Measurements from ENCODE around the gene FNDC3B. TPM values are rescaled to one million over a fixed set of nuclear protein-coding genes. Genes with fewer than 3 reads are reported as not detected.

FNDC3B gene
- total and polyA plus RNA-seq, 10 donors, result 3.1 to 149 (median 103) TPM

DNA sequence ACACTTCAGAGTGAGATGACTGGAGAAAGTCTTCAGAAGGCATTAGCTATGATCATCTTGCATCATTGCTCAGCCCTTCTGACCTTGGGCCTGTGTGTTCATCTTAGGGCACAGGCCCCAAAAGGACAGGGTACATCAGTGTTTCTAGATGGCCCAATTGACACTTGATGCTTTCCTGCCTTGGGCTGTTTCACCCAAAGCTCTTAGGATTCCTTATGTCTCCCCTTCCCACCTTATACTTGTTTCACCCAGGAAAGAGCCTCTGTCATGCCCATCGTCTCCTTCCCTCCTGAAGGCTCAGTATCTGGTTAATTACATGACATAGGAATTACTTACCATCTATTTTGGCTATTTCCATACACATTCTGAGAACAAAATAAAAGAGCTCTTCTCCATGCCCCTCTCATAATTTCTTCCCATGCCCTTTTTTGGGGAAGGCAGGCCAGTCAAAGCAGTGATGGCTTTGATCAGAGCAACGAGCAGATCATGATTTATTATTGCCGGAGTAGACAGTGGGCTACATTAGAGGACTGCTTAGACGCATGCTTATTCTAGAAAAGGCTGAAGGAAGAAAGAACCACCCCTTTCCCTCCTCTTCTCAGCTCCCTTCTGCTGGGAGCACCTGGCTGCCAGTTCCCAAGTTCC is 335.9 kb downstream of the FNDC3B start:
- Histone ChIP-seq H3K27me3 (replicated peaks in 1 of 7) (no peaks in the 10 kb centered on the region), H3K4me1 (no peaks in the 10 kb centered on the region), H3K27ac (no peak overlapping the region), H3K36me3 (peaks cover 2 to 97% (median 27%) of the 10 kb centered on the region in 6 donors), H3K9me3 (peaks cover 0 to 12% (median 9%) of the 10 kb centered on the region in 8 donors), H3K4me3 (no peak overlapping the region)
- intact Hi-C loops (cut with DNase I; ENCODE audit: low total_unique reads), result no loop called here
- no peak for DNase-seq
- 77 to 98% (median 94%) methylated on average over 4 of the region's 4 CpGs for WGBS, 5 donors
- TF ChIP-seq POLR2A (IDR thresholded peaks at IDR 0.05) (no peak), POLR2AphosphoS5 (IDR thresholded peaks at IDR 0.05) (no peak)
- TF ChIP-seq, protein P1, sequence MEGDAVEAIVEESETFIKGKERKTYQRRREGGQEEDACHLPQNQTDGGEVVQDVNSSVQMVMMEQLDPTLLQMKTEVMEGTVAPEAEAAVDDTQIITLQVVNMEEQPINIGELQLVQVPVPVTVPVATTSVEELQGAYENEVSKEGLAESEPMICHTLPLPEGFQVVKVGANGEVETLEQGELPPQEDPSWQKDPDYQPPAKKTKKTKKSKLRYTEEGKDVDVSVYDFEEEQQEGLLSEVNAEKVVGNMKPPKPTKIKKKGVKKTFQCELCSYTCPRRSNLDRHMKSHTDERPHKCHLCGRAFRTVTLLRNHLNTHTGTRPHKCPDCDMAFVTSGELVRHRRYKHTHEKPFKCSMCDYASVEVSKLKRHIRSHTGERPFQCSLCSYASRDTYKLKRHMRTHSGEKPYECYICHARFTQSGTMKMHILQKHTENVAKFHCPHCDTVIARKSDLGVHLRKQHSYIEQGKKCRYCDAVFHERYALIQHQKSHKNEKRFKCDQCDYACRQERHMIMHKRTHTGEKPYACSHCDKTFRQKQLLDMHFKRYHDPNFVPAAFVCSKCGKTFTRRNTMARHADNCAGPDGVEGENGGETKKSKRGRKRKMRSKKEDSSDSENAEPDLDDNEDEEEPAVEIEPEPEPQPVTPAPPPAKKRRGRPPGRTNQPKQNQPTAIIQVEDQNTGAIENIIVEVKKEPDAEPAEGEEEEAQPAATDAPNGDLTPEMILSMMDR (IDR thresholded peaks at IDR 0.05 in 8 of 11, conservative IDR thresholded peaks at IDR 0.05 in 3 of 11), result no peak

DNA sequence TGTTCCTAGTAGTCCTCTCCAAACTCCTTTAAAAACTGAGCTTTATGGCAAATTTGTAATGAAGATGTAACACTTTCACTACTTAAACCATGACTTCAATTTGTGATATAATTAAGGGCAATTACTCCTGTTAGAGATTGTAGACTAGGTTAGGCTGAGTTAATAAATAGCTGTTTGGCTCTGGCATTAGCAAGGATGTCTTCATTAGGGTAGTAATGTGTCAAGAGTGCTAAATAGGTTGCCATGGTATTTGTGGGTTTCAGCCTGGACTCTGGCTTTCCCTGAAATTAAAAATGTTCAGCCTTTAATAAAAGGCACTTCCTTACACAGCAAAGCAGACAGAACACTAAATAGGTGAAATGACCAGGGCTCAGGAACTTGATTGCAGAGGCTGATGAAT is 337.0 kb downstream of the FNDC3B start:
- TF ChIP-seq POLR2A (IDR thresholded peaks at IDR 0.05) (no peak), POLR2AphosphoS5 (IDR thresholded peaks at IDR 0.05) (no peak)
- TF ChIP-seq, protein P1 (IDR thresholded peaks at IDR 0.05 in 8 of 11, conservative IDR thresholded peaks at IDR 0.05 in 3 of 11), result no peak

DNA sequence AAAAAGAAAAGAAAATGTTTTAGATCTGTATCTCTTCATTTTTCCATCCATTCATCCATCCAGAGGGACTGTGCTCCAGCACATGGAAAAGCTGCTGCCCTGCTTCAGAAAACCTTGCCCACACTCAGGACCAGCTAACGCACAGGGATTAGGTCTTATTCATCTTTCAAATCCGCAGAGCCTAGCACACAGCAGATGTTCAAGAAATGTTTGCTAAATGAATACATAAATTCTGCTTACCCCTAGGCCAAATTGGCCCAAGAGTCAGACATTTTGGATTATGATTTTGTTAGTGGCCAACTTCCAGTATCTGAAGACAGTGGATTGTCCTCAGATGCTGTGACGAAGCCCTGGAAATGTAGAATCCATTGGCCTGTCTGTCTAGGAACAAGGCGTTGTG is 337.5 kb downstream of the FNDC3B start:
- intact Hi-C loops (cut with DNase I; ENCODE audit: low total_unique reads), result no loop called here
- 92 to 98% (median 95%) methylated on average over 4 of the region's 4 CpGs for WGBS, 5 donors
- Histone ChIP-seq H3K4me3 (no peak overlapping the region), H3K27ac (no peak overlapping the region), H3K4me1 (no peaks in the 10 kb centered on the region), H3K36me3 (peaks cover 2 to 96% (median 39%) of the 10 kb centered on the region in 6 donors), H3K27me3 (replicated peaks in 1 of 7) (no peaks in the 10 kb centered on the region), H3K9me3 (peaks cover 0 to 13% (median 9%) of the 10 kb centered on the region in 8 donors)
- DNase-seq, result no peak
- no peak for TF ChIP-seq POLR2A (IDR thresholded peaks at IDR 0.05)
- TF ChIP-seq POLR2AphosphoS5 (IDR thresholded peaks at IDR 0.05), result no peak
- TF ChIP-seq, protein P1 (IDR thresholded peaks at IDR 0.05 in 8 of 11, conservative IDR thresholded peaks at IDR 0.05 in 3 of 11), result no peak

More for the DNA sequence above, 337.0 kb downstream of the FNDC3B start:
- H3K4me3 ChIP-seq, result no peak overlapping the region
- H3K36me3 ChIP-seq, result peaks cover 2 to 97% (median 38%) of the 10 kb centered on the region in 6 donors
- peaks cover 0 to 12% (median 9%) of the 10 kb centered on the region in 8 donors for H3K9me3 ChIP-seq
- H3K4me1 ChIP-seq, result no peaks in the 10 kb centered on the region
- intact Hi-C loops (cut with DNase I; ENCODE audit: low total_unique reads), result no loop called here
- H3K27ac ChIP-seq, result no peak overlapping the region
- no peaks in the 10 kb centered on the region for H3K27me3 ChIP-seq (replicated peaks in 1 of 7)
- no peak for DNase-seq

DNA sequence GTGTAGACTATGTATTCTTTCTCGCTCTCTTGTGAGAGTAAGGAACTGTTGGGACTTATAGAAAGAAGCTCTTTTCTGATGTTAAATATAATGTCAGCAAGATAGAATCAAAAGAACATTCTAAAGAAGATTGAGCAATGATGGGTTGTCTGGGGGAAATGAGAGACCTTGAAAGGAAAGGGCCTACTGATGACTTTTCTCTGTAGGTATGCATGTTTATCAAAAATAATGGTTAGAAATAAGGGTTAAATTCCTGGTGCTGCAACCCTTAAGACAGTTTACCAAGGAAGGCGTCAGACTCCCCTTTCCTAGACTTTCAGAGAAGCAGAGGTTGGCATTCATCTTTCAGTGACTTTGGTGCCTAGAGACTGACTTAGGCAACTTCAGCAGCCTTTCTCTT is 339.1 kb downstream of the FNDC3B start:
- 94 to 100% (median 98%) methylated on average over 2 of the region's 2 CpGs for WGBS, 5 donors
- Histone ChIP-seq H3K9me3 (peaks cover 0 to 13% (median 9%) of the 10 kb centered on the region in 8 donors), H3K4me3 (no peak overlapping the region), H3K27me3 (replicated peaks in 1 of 7) (no peaks in the 10 kb centered on the region), H3K4me1 (no peaks in the 10 kb centered on the region), H3K36me3 (peaks cover 2 to 88% (median 39%) of the 10 kb centered on the region in 6 donors), H3K27ac (no peak overlapping the region)
- intact Hi-C loops (cut with DNase I; ENCODE audit: low total_unique reads), result no loop called here
- no peak for DNase-seq
- TF ChIP-seq POLR2AphosphoS5 (IDR thresholded peaks at IDR 0.05) (no peak), POLR2A (IDR thresholded peaks at IDR 0.05) (no peak)
- TF ChIP-seq, protein P1 (IDR thresholded peaks at IDR 0.05 in 8 of 11, conservative IDR thresholded peaks at IDR 0.05 in 3 of 11), result no peak
